Measurements from ENCODE around the gene ZNF205. TPM values are rescaled to one million over a fixed set of nuclear protein-coding genes. Genes with fewer than 3 reads are reported as not detected.

Gene ZNF205
- total and polyA plus RNA-seq, 9 of the 15 experiments (the other 6 are each of a cell fraction or from before 2014, with no cell fraction given) = 2.4 to 11.8 (median 5.1) TPM; not detected in 2

DNA sequence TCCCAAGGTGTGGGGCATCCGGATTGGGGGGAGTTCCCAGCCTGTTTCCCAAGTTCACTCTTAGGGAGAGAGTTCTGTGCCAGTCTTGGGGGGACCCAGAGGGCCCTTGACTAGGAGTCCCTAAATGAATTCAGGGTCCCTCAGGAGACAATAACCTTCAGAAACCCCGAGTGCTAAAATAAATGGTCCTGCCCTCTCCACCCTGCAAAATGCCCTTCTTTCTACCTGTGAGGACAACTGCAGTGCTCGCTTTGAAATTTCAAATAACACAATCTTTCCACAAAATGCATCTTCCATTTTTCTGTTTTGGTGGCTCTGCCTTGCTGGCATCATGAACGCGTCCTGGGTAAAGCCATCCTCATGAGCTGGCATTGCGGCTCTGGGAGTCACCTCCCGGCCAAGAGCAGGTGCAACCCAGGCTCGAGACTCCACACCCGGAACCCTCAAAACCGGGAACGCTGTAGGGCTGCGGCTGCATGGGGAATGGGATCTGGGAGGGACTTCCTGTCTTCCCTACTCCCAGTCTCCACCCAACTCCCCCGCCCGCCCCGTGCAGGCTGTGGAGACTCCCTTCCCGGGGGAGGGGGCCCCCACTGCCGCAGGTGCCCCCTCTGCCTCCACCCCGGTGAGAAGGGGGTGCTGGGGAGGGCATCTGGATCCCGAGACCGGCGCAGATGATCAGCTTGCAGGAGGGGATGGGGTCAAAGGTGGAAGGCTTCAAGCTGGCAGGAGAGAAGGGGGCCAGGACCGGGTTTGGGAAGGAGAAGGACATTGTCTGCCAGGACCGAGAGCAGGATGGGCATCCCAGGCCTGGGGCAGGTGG is at the start of gene ZNF205 (continued):
- TF ChIP-seq ZBTB40 (IDR thresholded peaks at IDR 0.05) = peak; percentile 98
- TF ChIP-seq ZBTB40 (CRISPR knock-in tag; IDR thresholded peaks at IDR 0.05) = no peak
- no peak for TF ChIP-seq CTCFL (IDR thresholded peaks at IDR 0.05; ENCODE audit: borderline replicate concordance, insufficient read depth, low read depth, low read length, poor library complexity, severe bottlenecking)
- TF ChIP-seq GABPB1 (CRISPR knock-in tag; IDR thresholded peaks at IDR 0.05) = peak; percentile 97
- TF ChIP-seq ETV1 (tag; conservative IDR thresholded peaks at IDR 0.05; ENCODE audit: low read depth) = peak; percentile 54
- no peak for TF ChIP-seq ZBTB26 (CRISPR knock-in tag; IDR thresholded peaks at IDR 0.05)
- no peak for TF ChIP-seq THRA (IDR thresholded peaks at IDR 0.05)
